ENCODE results near the gene IGSF21.

DNA sequence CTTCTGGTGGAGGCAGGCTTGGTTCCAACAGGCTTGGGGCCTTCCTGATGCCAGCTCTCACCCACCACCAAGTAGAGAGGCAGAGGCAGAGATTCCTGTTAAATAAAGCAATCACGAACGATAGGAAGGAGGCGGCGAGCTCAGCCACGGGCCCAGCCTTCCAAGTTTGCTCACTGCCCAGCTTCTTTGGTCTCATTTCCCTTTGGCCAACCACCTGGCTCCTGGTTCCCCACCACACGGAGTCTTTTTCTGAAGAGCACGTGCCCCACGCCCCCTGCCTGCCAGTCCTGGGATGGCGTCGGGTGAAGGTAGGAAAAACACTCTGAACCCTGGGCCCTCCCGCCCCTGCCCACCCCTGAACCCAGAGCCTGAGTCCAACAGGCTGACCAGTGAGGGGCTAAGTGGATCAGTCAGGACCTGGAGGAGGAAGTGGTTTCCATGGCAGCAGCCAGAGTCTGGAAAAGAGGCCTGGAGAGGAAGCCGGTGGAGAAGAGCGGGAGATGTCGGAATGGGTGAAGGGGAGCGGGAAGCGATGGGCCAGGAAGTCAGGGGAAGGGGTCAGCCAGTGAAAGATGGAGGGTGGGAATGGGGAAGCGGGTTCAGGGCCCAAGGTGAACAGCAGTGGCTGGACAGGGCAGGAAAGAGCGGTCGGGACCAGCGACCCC lies 214.9 kb downstream of the IGSF21 start:
- TF ChIP-seq CTCF (IDR thresholded peaks at IDR 0.05), result peak; percentile 75
- no peak for TF ChIP-seq MYBL2 (CRISPR knock-in tag; IDR thresholded peaks at IDR 0.05)
- TF ChIP-seq, protein P1, sequence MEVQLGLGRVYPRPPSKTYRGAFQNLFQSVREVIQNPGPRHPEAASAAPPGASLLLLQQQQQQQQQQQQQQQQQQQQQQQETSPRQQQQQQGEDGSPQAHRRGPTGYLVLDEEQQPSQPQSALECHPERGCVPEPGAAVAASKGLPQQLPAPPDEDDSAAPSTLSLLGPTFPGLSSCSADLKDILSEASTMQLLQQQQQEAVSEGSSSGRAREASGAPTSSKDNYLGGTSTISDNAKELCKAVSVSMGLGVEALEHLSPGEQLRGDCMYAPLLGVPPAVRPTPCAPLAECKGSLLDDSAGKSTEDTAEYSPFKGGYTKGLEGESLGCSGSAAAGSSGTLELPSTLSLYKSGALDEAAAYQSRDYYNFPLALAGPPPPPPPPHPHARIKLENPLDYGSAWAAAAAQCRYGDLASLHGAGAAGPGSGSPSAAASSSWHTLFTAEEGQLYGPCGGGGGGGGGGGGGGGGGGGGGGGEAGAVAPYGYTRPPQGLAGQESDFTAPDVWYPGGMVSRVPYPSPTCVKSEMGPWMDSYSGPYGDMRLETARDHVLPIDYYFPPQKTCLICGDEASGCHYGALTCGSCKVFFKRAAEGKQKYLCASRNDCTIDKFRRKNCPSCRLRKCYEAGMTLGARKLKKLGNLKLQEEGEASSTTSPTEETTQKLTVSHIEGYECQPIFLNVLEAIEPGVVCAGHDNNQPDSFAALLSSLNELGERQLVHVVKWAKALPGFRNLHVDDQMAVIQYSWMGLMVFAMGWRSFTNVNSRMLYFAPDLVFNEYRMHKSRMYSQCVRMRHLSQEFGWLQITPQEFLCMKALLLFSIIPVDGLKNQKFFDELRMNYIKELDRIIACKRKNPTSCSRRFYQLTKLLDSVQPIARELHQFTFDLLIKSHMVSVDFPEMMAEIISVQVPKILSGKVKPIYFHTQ (CRISPR knock-in tag; IDR thresholded peaks at IDR 0.05), result no peak
- peak; percentile 79 for TF ChIP-seq USF2 (CRISPR knock-in tag; IDR thresholded peaks at IDR 0.05)
- no peak for TF ChIP-seq AFF4 (CRISPR knock-in tag; IDR thresholded peaks at IDR 0.05; ENCODE audit: borderline replicate concordance)
- TF ChIP-seq JUN (CRISPR knock-in tag; IDR thresholded peaks at IDR 0.05), result no peak
- TF ChIP-seq, protein P2, sequence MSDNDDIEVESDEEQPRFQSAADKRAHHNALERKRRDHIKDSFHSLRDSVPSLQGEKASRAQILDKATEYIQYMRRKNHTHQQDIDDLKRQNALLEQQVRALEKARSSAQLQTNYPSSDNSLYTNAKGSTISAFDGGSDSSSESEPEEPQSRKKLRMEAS (CRISPR knock-in tag; IDR thresholded peaks at IDR 0.05), result peak; percentile 99
- no peak for TF ChIP-seq SP1 (CRISPR knock-in tag; conservative IDR thresholded peaks at IDR 0.05)
- TF ChIP-seq MXD4 (CRISPR knock-in tag; IDR thresholded peaks at IDR 0.05; ENCODE audit: borderline replicate concordance), result no peak
- peak; percentile 81 for TF ChIP-seq USF1 (CRISPR knock-in tag; IDR thresholded peaks at IDR 0.05)
- no peak for TF ChIP-seq ZBTB21 (CRISPR knock-in tag; IDR thresholded peaks at IDR 0.05; ENCODE audit: borderline replicate concordance)
- TF ChIP-seq CREB1 (CRISPR knock-in tag; IDR thresholded peaks at IDR 0.05), result no peak

All from WTC11 (cell line).